Progenitor cell of endocrine pancreas (in vitro differentiated cells): ENCODE data around the gene VAMP1. TPM values are rescaled to one million over a fixed set of nuclear protein-coding genes. Genes with fewer than 3 reads are reported as not detected.
"Not testable (repeated sequence)": the region's sequence is repeated elsewhere in the genome, so short reads cannot be mapped to it uniquely, and the experiment has no call there.

Source experiments
- DNase-seq: peaks from one replicate; pipeline ENCODE4 v3.0.0; 2021; ENCODE audit warnings: low spot score; ENCODE audit not compliant: unreplicated experiment
- H3K27ac Mint-ChIP-seq: 2 replicates; pipeline ENCODE4 v1.8.0; 2021; ENCODE audit warnings: mild to moderate bottlenecking, moderate library complexity, mixed read lengths
- H3K27me3 Mint-ChIP-seq: 2 replicates; pipeline ENCODE4 v1.8.0; 2021; ENCODE audit warnings: mixed read lengths
- H3K36me3 Mint-ChIP-seq: 2 replicates; pipeline ENCODE4 v1.8.0; 2022; ENCODE audit warnings: mixed read lengths; ENCODE audit not compliant: insufficient read depth
- H3K4me1 Mint-ChIP-seq: 2 replicates; pipeline ENCODE4 v1.8.0; 2021; ENCODE audit warnings: low read depth, mixed read lengths
- H3K4me3 Mint-ChIP-seq: 2 replicates; pipeline ENCODE4 v1.8.0; 2021; ENCODE audit warnings: low read depth, mild to moderate bottlenecking, moderate library complexity, mixed read lengths
- H3K9me3 Mint-ChIP-seq: 2 replicates; pipeline ENCODE4 v1.8.0; 2021; ENCODE audit warnings: low read depth, mixed read lengths
- total RNA-seq: library from RNA; stranded (reverse); gene quantifications from 2 replicates; pipeline ENCODE4 v1.2.1, GENCODE V29; 2021
- TF ChIP-seq, protein P1 (sequence below): fragments of 200-600 bp; sonication (generic); IDR thresholded peaks from one replicate; pipeline ENCODE4 v1.5.0; 2021; ENCODE audit warnings: antibody characterized with exemption, mild to moderate bottlenecking; ENCODE audit not compliant: unreplicated experiment

Gene VAMP1
- total RNA-seq, 1 donor from 2014 or later = 3.6 TPM

DNA sequence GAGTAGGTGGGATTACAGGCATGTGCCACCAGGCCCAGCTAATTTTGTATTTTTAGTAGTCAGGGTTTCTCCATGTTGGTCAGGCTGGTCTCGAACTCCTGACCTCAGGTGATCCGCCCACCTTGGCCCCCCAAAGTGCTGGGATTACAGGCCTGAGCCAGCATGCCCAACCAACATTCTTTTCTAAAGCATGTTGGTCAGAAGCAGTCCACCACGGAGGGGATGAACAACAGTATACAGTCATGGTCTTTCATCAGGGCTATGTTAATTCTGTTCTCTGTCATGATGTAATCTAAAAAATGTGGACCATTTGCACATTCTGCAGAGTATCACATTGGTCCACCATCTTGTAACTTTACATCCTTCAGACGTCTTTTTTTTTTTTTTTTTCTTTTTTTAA lies 19.0 kb upstream of the VAMP1 start:
- Mint-ChIP-seq H3K36me3 (peaks cover 2% of the 10 kb centered on the region), H3K9me3 (no peaks in the 10 kb centered on the region), H3K4me1 (peaks cover 8% of the 10 kb centered on the region), H3K27ac (no peak overlapping the region), H3K4me3 (no peak overlapping the region), H3K27me3 (peaks cover 3% of the 10 kb centered on the region)
- TF ChIP-seq, protein P1, sequence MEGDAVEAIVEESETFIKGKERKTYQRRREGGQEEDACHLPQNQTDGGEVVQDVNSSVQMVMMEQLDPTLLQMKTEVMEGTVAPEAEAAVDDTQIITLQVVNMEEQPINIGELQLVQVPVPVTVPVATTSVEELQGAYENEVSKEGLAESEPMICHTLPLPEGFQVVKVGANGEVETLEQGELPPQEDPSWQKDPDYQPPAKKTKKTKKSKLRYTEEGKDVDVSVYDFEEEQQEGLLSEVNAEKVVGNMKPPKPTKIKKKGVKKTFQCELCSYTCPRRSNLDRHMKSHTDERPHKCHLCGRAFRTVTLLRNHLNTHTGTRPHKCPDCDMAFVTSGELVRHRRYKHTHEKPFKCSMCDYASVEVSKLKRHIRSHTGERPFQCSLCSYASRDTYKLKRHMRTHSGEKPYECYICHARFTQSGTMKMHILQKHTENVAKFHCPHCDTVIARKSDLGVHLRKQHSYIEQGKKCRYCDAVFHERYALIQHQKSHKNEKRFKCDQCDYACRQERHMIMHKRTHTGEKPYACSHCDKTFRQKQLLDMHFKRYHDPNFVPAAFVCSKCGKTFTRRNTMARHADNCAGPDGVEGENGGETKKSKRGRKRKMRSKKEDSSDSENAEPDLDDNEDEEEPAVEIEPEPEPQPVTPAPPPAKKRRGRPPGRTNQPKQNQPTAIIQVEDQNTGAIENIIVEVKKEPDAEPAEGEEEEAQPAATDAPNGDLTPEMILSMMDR = no peak
- no peak for DNase-seq

DNA sequence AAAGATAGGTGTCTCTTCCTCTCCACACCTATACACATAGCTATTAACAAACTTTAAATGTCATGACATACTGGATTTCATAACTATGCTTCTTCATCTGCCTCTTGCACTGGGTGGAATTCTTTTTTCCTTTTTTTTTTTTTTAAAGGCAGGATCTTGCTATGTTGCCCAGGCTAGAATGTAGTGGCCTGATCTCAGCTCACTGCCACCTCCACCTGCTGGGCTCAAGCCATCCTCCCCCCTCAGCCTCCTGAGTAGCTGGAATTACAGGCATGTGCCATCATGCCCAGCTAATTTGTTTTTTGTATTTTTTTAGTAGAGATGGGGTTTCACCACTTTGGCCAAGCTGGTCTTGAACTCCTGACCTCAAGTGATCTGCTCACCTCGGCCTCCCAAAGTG lies 17.8 kb upstream of the VAMP1 start:
- Mint-ChIP-seq H3K36me3 (peaks cover 2% of the 10 kb centered on the region), H3K27ac (no peak overlapping the region), H3K9me3 (no peaks in the 10 kb centered on the region), H3K4me1 (peaks cover 6% of the 10 kb centered on the region), H3K27me3 (peaks cover 3% of the 10 kb centered on the region), H3K4me3 (no peak overlapping the region)
- DNase-seq = no peak
- TF ChIP-seq, protein P1 = no peak

DNA sequence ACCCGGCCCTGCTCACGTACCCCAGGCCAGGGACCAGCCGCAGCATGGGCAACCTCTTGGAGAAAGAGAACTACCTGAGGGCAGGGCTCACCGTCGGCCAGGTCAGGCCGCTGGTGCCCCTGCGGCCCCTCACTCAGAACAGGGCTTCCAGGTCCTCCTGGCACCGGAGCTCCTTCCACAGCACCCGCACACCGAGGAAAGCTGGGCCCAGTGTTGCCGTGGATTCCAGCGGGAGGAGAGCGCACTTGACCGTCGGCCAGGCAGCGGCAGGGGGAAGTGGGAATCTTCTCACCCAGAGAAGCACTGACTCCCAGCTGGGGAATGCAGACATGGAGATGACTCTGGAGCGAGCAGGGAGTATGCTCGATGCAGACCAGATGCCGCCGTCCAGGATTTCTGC lies 7.9 kb upstream of the VAMP1 start:
- H3K27ac Mint-ChIP-seq = peak overlapping the region; percentile 74
- TF ChIP-seq, protein P1 = no peak
- no peak overlapping the region for H3K4me3 Mint-ChIP-seq
- peaks cover 5% of the 10 kb centered on the region for H3K4me1 Mint-ChIP-seq
- peaks cover 4% of the 10 kb centered on the region for H3K9me3 Mint-ChIP-seq
- no peak for DNase-seq
- peaks cover 2% of the 10 kb centered on the region for H3K36me3 Mint-ChIP-seq
- H3K27me3 Mint-ChIP-seq = peaks cover 19% of the 10 kb centered on the region

GRCh38 chr12:6477601-6478377 lies 7.3 kb upstream of the VAMP1 start:
- H3K36me3 Mint-ChIP-seq, H3K27ac Mint-ChIP-seq, H3K9me3 Mint-ChIP-seq, DNase-seq, H3K4me1 Mint-ChIP-seq, H3K4me3 Mint-ChIP-seq: not testable (repeated sequence)
- H3K27me3 Mint-ChIP-seq = peaks cover 19% of the 10 kb centered on the region

DNA sequence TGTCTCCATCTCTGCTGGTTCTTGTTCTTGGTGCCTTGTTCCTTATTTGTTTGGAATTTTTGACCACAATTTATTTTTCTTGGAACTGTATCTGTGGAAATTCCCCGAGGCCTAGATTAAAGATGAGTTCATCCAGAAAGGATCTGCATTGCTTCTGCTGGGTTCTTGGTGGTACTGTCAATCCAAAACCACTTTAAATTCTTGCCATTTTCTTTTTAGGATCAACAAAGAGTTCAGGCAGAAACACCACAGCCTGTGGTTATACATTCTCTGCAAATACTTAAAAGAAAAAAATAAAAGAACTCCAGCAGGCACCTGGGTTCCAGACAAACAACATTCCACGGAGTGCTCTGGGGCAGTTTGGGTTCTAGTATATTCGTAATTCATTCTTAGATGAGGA lies 6.0 kb upstream of the VAMP1 start:
- Mint-ChIP-seq H3K9me3 (peaks cover 4% of the 10 kb centered on the region), H3K27me3 (peaks cover 24% of the 10 kb centered on the region), H3K4me3 (no peak overlapping the region), H3K36me3 (peaks cover 2% of the 10 kb centered on the region), H3K27ac (no peak overlapping the region), H3K4me1 (peaks cover 5% of the 10 kb centered on the region)
- no peak for DNase-seq
- TF ChIP-seq, protein P1 = no peak

DNA sequence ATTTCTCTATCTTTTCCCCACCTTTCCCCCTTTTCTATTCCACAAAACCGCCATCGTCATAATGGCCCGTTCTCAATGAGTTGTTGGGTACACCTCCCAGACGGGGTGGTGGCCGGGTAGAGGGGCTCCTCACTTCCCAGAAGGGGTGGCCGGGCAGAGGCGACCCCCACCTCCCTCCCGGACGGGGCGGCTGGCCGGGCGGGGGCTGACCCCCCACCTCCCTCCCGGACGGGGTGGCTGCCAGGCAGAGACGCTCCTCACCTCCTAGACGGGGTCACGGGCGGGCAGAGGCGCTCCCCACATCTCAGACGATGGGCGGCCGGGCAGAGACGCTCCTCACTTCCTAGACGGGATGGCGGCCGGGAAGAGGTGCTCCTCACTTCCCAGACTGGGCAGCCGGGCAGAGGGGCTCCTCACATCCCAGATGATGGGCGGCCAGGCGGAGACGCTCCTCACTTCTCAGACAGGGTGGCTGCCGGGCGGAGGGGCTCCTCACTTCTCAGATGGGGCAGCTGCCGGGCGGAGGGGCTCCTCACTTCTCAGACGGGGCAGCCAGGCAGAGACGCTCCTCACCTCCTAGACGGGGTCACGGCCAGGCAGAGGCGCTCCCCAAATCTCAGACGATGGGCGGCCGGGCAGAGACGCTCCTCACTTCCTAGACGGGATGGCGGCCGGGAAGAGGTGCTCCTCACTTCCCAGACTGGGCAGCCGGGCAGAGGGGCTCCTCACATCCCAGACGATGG lies 4.9 kb upstream of the VAMP1 start:
- H3K27me3 Mint-ChIP-seq = peaks cover 28% of the 10 kb centered on the region
- not testable (repeated sequence) for H3K4me3 Mint-ChIP-seq, DNase-seq

More for the DNA sequence above, 4.9 kb upstream of the VAMP1 start:
- H3K36me3 Mint-ChIP-seq, H3K4me1 Mint-ChIP-seq, H3K9me3 Mint-ChIP-seq, H3K27ac Mint-ChIP-seq: not testable (repeated sequence)
